ENCODE data around the gene CHST14.

CHST14 gene

GRCh38 chr15:40472171-40472727 lies 1.5 kb downstream of the CHST14 start:
- peak overlapping the region; percentile 88 for H3K27ac ChIP-seq
- TF ChIP-seq CTCF (conservative IDR thresholded peaks at IDR 0.05), result no peak

- H3K27ac ChIP-seq, result no peak overlapping the region
- no peak for TF ChIP-seq CTCF (conservative IDR thresholded peaks at IDR 0.05)
Measured at GRCh38 chr15:40474581-40474980, 3.8 kb downstream of the CHST14 start.

GRCh38 chr15:40477642-40478327 lies 7.0 kb downstream of the CHST14 start:
- H3K27ac ChIP-seq, result no peak overlapping the region
- TF ChIP-seq CTCF (conservative IDR thresholded peaks at IDR 0.05), result no peak

- H3K27ac ChIP-seq, result no peak overlapping the region
- no peak for TF ChIP-seq CTCF (conservative IDR thresholded peaks at IDR 0.05)
Measured at GRCh38 chr15:40479024-40479423, 8.2 kb downstream of the CHST14 start.

GRCh38 chr15:40481341-40482074 lies 10.7 kb downstream of the CHST14 start:
- TF ChIP-seq CTCF (conservative IDR thresholded peaks at IDR 0.05), result no peak
- H3K27ac ChIP-seq, result no peak overlapping the region

GRCh38 chr15:40483919-40484318 lies 13.1 kb downstream of the CHST14 start:
- no peak for TF ChIP-seq CTCF (conservative IDR thresholded peaks at IDR 0.05)
- peak overlapping the region; percentile 7; the same call in 1 of the 2 replicates for H3K27ac ChIP-seq

- H3K27ac ChIP-seq, result peak overlapping the region; percentile 18; the same call in 1 of the 2 replicates
- TF ChIP-seq CTCF (conservative IDR thresholded peaks at IDR 0.05), result no peak
Measured at GRCh38 chr15:40486066-40486770, 15.4 kb downstream of the CHST14 start.
